ENCODE results near the gene ADRB2. TPM values are rescaled to one million over a fixed set of nuclear protein-coding genes. Genes with fewer than 3 reads are reported as not detected.

Gene ADRB2
- total RNA-seq, 2 experiments from 2014 or later, result 4.4 to 16.8 TPM

GRCh38 chr5:148790545-148791333 is 35.7 kb upstream of the ADRB2 start:
- Histone ChIP-seq H3K9me2 (ENCODE audit: insufficient read depth, low read length) (no peaks in the 10 kb centered on the region), H2AFZ (ENCODE audit: low read length) (no peak overlapping the region), H3K36me3 (ENCODE audit: insufficient read depth, low read length) (no peaks in the 10 kb centered on the region), H4K20me1 (ENCODE audit: insufficient read depth, low read length) (no peaks in the 10 kb centered on the region), H3K27ac (ENCODE audit: low read depth, low read length, poor library complexity, severe bottlenecking) (no peak overlapping the region), H3K9me3 (ENCODE audit: low read length) (no peaks in the 10 kb centered on the region), H3K4me1 (ENCODE audit: insufficient read depth, low read length, poor library complexity, severe bottlenecking) (peaks cover 8% of the 10 kb centered on the region), H3K4me2 (ENCODE audit: low read length) (no peak overlapping the region), H3K79me2 (ENCODE audit: insufficient read depth, low read depth, low read length) (no peaks in the 10 kb centered on the region), H3K4me3 (ENCODE audit: low read depth, low read length, poor library complexity, severe bottlenecking) (no peak overlapping the region)
- ChIA-PET CTCF (ENCODE audit: unreplicated experiment) (interaction anchor here (1.0 kb wide), 1 partner anchor 167 kb away, joined by 4 read pairs; no protein-coding TSS in a partner anchor), POLR2A (interaction anchor here (0.5 to 2.3 kb wide), 2 partner anchors 10 to 476 kb away, joined by 3 to 6 read pairs; no protein-coding TSS in a partner anchor)
- no TSS peak for BruUV-seq (replicated peaks)
- TF ChIP-seq CTCF (conservative IDR thresholded peaks at IDR 0.05; ENCODE audit: low read length) (no peak), EZH2phosphoT487 (IDR thresholded peaks at IDR 0.05; ENCODE audit: borderline replicate concordance, low read depth, low read length) (no peak)
- intact Hi-C loops (cut with micrococcal nuclease; ENCODE audit: unreplicated experiment), result no loop called here
- no peak for DNase-seq (ENCODE audit: low spot score)

GRCh38 chr5:148791334-148791667 is 35.1 kb upstream of the ADRB2 start:
- no peaks in the 10 kb centered on the region for H4K20me1 ChIP-seq (ENCODE audit: insufficient read depth, low read length)
- H3K4me3 ChIP-seq (ENCODE audit: low read depth, low read length, poor library complexity, severe bottlenecking), result no peak overlapping the region
- no peak overlapping the region for H3K4me2 ChIP-seq (ENCODE audit: low read length)
- no peaks in the 10 kb centered on the region for H3K36me3 ChIP-seq (ENCODE audit: insufficient read depth, low read length)
- CTCF ChIA-PET (ENCODE audit: unreplicated experiment), result interaction anchor here (1.0 kb wide), 1 partner anchor 167 kb away, joined by 4 read pairs; no protein-coding TSS in a partner anchor
- intact Hi-C loops (cut with micrococcal nuclease; ENCODE audit: unreplicated experiment), result no loop called here
- H2AFZ ChIP-seq (ENCODE audit: low read length), result no peak overlapping the region
- TF ChIP-seq EZH2phosphoT487 (IDR thresholded peaks at IDR 0.05; ENCODE audit: borderline replicate concordance, low read depth, low read length) (no peak), CTCF (conservative IDR thresholded peaks at IDR 0.05; ENCODE audit: low read length) (no peak)
- POLR2A ChIA-PET, result interaction anchor here (2.3 kb wide), 1 partner anchor 11 kb away, joined by 6 read pairs; no protein-coding TSS in a partner anchor
- no peak for DNase-seq (ENCODE audit: low spot score)
- peaks cover 8% of the 10 kb centered on the region for H3K4me1 ChIP-seq (ENCODE audit: insufficient read depth, low read length, poor library complexity, severe bottlenecking)
- H3K27ac ChIP-seq (ENCODE audit: low read depth, low read length, poor library complexity, severe bottlenecking), result no peak overlapping the region
- H3K9me3 ChIP-seq (ENCODE audit: low read length), result no peaks in the 10 kb centered on the region
- no peaks in the 10 kb centered on the region for H3K9me2 ChIP-seq (ENCODE audit: insufficient read depth, low read length)
- no peaks in the 10 kb centered on the region for H3K79me2 ChIP-seq (ENCODE audit: insufficient read depth, low read depth, low read length)
- BruUV-seq (replicated peaks), result no TSS peak

GRCh38 chr5:148791696-148792095 is 34.7 kb upstream of the ADRB2 start:
- Histone ChIP-seq H3K79me2 (ENCODE audit: insufficient read depth, low read depth, low read length) (no peaks in the 10 kb centered on the region), H3K4me2 (ENCODE audit: low read length) (no peak overlapping the region), H3K9me3 (ENCODE audit: low read length) (no peaks in the 10 kb centered on the region), H4K20me1 (ENCODE audit: insufficient read depth, low read length) (no peaks in the 10 kb centered on the region), H3K9me2 (ENCODE audit: insufficient read depth, low read length) (no peaks in the 10 kb centered on the region), H3K27ac (ENCODE audit: low read depth, low read length, poor library complexity, severe bottlenecking) (no peak overlapping the region), H3K4me1 (ENCODE audit: insufficient read depth, low read length, poor library complexity, severe bottlenecking) (peaks cover 8% of the 10 kb centered on the region), H3K4me3 (ENCODE audit: low read depth, low read length, poor library complexity, severe bottlenecking) (no peak overlapping the region), H2AFZ (ENCODE audit: low read length) (no peak overlapping the region), H3K36me3 (ENCODE audit: insufficient read depth, low read length) (no peaks in the 10 kb centered on the region)
- POLR2A ChIA-PET, result interaction anchor here (0.7 kb wide), 1 partner anchor 11 kb away, joined by 3 read pairs; no protein-coding TSS in a partner anchor
- intact Hi-C loops (cut with micrococcal nuclease; ENCODE audit: unreplicated experiment), result no loop called here
- BruUV-seq (replicated peaks), result no TSS peak
- no peak for TF ChIP-seq CTCF (conservative IDR thresholded peaks at IDR 0.05; ENCODE audit: low read length)
- TF ChIP-seq EZH2phosphoT487 (IDR thresholded peaks at IDR 0.05; ENCODE audit: borderline replicate concordance, low read depth, low read length), result no peak
- DNase-seq (ENCODE audit: low spot score), result no peak
- CTCF ChIA-PET (ENCODE audit: unreplicated experiment), result interaction anchor here (1.0 kb wide), 1 partner anchor 166 kb away, joined by 4 read pairs; no protein-coding TSS in a partner anchor
